ENCODE results near the gene MYBPH.

DNA sequence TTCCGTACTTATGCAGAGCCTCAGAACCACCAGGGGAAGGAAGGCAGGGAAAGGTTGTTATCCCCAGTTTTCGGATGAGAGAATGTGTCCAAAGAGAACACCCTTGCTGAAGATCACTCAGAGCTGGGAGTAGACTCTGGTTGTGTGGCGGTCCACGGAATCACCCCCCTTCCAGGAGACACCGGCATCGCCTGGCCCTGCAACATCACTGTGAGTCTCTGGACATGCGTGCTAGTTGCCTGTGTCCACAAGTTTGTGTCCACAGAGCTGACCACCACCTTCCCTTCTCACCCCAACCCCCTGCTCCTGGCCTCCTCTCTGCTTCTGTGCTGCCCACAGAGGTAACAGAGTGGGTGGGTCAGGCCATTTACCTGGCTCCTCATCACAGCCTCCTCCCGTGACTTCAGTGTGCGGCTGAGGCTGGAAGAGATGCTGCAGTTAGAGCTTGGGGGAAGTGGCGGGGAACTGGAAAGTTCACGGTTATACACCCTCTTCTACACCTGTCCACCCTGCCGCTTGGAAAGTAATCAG lies 7.3 kb downstream of the MYBPH start:
- TF ChIP-seq, protein P1, sequence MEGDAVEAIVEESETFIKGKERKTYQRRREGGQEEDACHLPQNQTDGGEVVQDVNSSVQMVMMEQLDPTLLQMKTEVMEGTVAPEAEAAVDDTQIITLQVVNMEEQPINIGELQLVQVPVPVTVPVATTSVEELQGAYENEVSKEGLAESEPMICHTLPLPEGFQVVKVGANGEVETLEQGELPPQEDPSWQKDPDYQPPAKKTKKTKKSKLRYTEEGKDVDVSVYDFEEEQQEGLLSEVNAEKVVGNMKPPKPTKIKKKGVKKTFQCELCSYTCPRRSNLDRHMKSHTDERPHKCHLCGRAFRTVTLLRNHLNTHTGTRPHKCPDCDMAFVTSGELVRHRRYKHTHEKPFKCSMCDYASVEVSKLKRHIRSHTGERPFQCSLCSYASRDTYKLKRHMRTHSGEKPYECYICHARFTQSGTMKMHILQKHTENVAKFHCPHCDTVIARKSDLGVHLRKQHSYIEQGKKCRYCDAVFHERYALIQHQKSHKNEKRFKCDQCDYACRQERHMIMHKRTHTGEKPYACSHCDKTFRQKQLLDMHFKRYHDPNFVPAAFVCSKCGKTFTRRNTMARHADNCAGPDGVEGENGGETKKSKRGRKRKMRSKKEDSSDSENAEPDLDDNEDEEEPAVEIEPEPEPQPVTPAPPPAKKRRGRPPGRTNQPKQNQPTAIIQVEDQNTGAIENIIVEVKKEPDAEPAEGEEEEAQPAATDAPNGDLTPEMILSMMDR (IDR thresholded peaks at IDR 0.05 in 8 of 11, conservative IDR thresholded peaks at IDR 0.05 in 3 of 11), result no peak
- TF ChIP-seq POLR2A (IDR thresholded peaks at IDR 0.05) (no peak), POLR2AphosphoS5 (IDR thresholded peaks at IDR 0.05) (no peak)
